Left ventricle myocardium inferior (tissue), 1 donor: Measurements from ENCODE around the gene KCNC2. TPM values are rescaled to one million over a fixed set of nuclear protein-coding genes. Genes with fewer than 3 reads are reported as not detected.

ENCODE experiments used
- DNase-seq: peaks from one replicate; pipeline ENCODE4 v3.0.0-alpha.2; 2020
- H3K27ac ChIP-seq: fragments of 200-600 bp; replicated peaks from 2 replicates; pipeline ENCODE4 v1.8.0; 2021
- H3K27me3 ChIP-seq: fragments of 200-600 bp; 2 replicates; pipeline ENCODE4 v1.8.0; 2021; ENCODE audit warnings: low read depth
- H3K36me3 ChIP-seq: fragments of 200-600 bp; 2 replicates; pipeline ENCODE4 v1.8.0; 2021
- H3K4me1 ChIP-seq: fragments of 200-600 bp; 2 replicates; pipeline ENCODE4 v1.8.0; 2021
- H3K4me3 ChIP-seq: fragments of 200-600 bp; 2 replicates; pipeline ENCODE4 v1.8.0; 2021; ENCODE audit warnings: mild to moderate bottlenecking, moderate library complexity
- H3K9me3 ChIP-seq: fragments of 200-600 bp; replicated peaks from 2 replicates; pipeline ENCODE4 v1.8.0; 2021
- CTCF ChIP-seq: fragments of 200-600 bp; IDR thresholded peaks from 2 replicates; pipeline ENCODE4 v1.8.0; 2021; ENCODE audit warnings: antibody characterized with exemption, mild to moderate bottlenecking, borderline replicate concordance
- intact Hi-C: fragments of 100-400 bp; cut with micrococcal nuclease; formaldehyde crosslinking; loops from one replicate; pipeline ENCODE4 v1.11.0; 2022
- total RNA-seq: library from RNA; stranded (reverse); fragmentation: NEBNext Ultra II Directional; extraction: Animal tissue kit (Norgen Biotek cat#: 25700); gene quantifications from one replicate; pipeline ENCODE4 v1.2.1, GENCODE V29; 2021
- donor health status: DM: no; HTN: yes; CAD: no; lungs with severe emphysema.

The KCNC2 gene
- total RNA-seq, 1 donor from 2014 or later: not detected

GRCh38 chr12:75020068-75020557 lies 189.5 kb downstream of the KCNC2 start:
- Histone ChIP-seq H3K4me1 (no peaks in the 10 kb centered on the region), H3K27me3 (no peaks in the 10 kb centered on the region), H3K4me3 (no peak overlapping the region), H3K36me3 (no peaks in the 10 kb centered on the region), H3K9me3 (peaks cover 87% of the 10 kb centered on the region), H3K27ac (no peak overlapping the region)
- DNase-seq: no peak
- intact Hi-C loops: no loop called here
- TF ChIP-seq CTCF: no peak

GRCh38 chr12:75011120-75011519 lies 198.5 kb downstream of the KCNC2 start:
- no peak for DNase-seq
- intact Hi-C loops: no loop called here
- no peak overlapping the region for H3K4me3 ChIP-seq
- TF ChIP-seq CTCF: no peak
- no peaks in the 10 kb centered on the region for H3K4me1 ChIP-seq
- no peak overlapping the region for H3K27ac ChIP-seq
- no peaks in the 10 kb centered on the region for H3K36me3 ChIP-seq
- peaks cover 22% of the 10 kb centered on the region for H3K9me3 ChIP-seq
- no peaks in the 10 kb centered on the region for H3K27me3 ChIP-seq

DNA sequence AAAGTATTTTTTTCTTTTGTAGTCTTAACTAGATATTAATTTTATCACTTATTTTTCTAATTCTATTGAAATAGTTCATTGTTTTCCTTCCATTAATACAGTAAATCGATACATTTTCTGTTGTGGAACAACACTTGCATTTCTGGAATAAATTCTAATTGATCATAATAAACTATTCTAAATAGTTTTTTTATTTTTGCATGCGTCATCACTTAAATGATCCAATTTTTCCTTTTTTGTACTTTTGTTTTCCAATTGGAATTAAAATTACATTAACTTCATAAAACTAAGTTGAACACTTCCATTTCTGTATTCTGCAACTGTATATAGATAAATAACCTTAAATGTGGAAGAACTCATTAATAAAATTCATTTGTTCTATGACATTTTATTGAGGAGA lies 202.5 kb downstream of the KCNC2 start:
- TF ChIP-seq CTCF: no peak
- Histone ChIP-seq H3K4me3 (no peak overlapping the region), H3K9me3 (peaks cover 6% of the 10 kb centered on the region), H3K27me3 (no peaks in the 10 kb centered on the region), H3K4me1 (no peaks in the 10 kb centered on the region), H3K27ac (no peak overlapping the region), H3K36me3 (no peaks in the 10 kb centered on the region)
- DNase-seq: no peak
- intact Hi-C loops: no loop called here

GRCh38 chr12:75000120-75000519 lies 209.5 kb downstream of the KCNC2 start:
- H3K4me1 ChIP-seq: no peaks in the 10 kb centered on the region
- intact Hi-C loops: no loop called here
- DNase-seq: no peak
- peaks cover 7% of the 10 kb centered on the region for H3K9me3 ChIP-seq
- no peak overlapping the region for H3K4me3 ChIP-seq
- no peak for TF ChIP-seq CTCF
- H3K36me3 ChIP-seq: no peaks in the 10 kb centered on the region
- H3K27me3 ChIP-seq: no peaks in the 10 kb centered on the region
- no peak overlapping the region for H3K27ac ChIP-seq

GRCh38 chr12:74999474-74999873 lies 210.2 kb downstream of the KCNC2 start:
- Histone ChIP-seq H3K4me1 (no peaks in the 10 kb centered on the region), H3K27ac (no peak overlapping the region), H3K9me3 (peaks cover 7% of the 10 kb centered on the region), H3K4me3 (no peak overlapping the region), H3K27me3 (no peaks in the 10 kb centered on the region), H3K36me3 (no peaks in the 10 kb centered on the region)
- no peak for TF ChIP-seq CTCF
- intact Hi-C loops: no loop called here
- DNase-seq: no peak

Other genes with a start within 250 kb of the KCNC2 start
- gene CAPS2, start 120.5 kb upstream of the KCNC2 start, total RNA-seq: 13.4 TPM
- not detected for gene GLIPR1L1, start 124.8 kb upstream of the KCNC2 start, total RNA-seq
- gene GLIPR1L2, start 181.2 kb upstream of the KCNC2 start, total RNA-seq: 1.5 TPM